ENCODE data around the gene PARD3B.

GRCh38 chr2:204539019-204539385 lies 6.3 kb upstream of the PARD3B start:
- TF ChIP-seq, protein P1, sequence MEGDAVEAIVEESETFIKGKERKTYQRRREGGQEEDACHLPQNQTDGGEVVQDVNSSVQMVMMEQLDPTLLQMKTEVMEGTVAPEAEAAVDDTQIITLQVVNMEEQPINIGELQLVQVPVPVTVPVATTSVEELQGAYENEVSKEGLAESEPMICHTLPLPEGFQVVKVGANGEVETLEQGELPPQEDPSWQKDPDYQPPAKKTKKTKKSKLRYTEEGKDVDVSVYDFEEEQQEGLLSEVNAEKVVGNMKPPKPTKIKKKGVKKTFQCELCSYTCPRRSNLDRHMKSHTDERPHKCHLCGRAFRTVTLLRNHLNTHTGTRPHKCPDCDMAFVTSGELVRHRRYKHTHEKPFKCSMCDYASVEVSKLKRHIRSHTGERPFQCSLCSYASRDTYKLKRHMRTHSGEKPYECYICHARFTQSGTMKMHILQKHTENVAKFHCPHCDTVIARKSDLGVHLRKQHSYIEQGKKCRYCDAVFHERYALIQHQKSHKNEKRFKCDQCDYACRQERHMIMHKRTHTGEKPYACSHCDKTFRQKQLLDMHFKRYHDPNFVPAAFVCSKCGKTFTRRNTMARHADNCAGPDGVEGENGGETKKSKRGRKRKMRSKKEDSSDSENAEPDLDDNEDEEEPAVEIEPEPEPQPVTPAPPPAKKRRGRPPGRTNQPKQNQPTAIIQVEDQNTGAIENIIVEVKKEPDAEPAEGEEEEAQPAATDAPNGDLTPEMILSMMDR (conservative IDR thresholded peaks at IDR 0.05; ENCODE audit: low read depth, low read length), result no peak
- no peak for TF ChIP-seq EZH2 (IDR thresholded peaks at IDR 0.05; ENCODE audit: low read length, unreplicated experiment)
- no peak for TF ChIP-seq EZH2phosphoT487 (IDR thresholded peaks at IDR 0.05; ENCODE audit: borderline replicate concordance, low read length)

All from PC-3 (cell line).